Esophagus squamous epithelium (tissue), 4 donors: Measurements from ENCODE around the gene MYH14.

ENCODE experiments used
- POLR2A ChIP-seq, 4 donors: fragments of 450-650 bp; IDR thresholded peaks; one replicate each; pipeline ENCODE4 v1.6.1; 2017; ENCODE audit warnings: antibody characterized with exemption in 4 of 4, mild to moderate bottlenecking in 4 of 4, moderate library complexity in 3 of 4
- TF ChIP-seq, protein P1 (sequence below), 6 experiments: fragments of 450-650 bp in 4 of 6; fragments of 200-600 bp in 2 of 6; sonication (generic) in 2 of 6; IDR thresholded peaks; one replicate each; pipeline ENCODE4 v1.5.1; 2016 to 2019; ENCODE audit warnings: antibody characterized with exemption in 6 of 6, mild to moderate bottlenecking in 4 of 6, moderate library complexity in 4 of 6

DNA sequence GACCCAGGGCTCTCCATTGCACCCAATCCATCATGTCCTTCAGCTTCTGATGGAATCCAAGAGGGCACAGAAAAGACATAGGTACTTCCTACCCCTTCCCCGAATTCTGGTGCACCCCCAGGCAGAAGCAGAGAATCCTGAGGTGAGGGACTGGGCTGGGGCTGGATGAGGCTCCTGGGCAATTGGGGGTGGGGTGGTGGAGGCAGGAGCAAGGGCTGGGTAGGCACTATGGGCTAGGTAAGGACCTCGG lies 128.5 kb downstream of the MYH14 start:
- TF ChIP-seq POLR2A (IDR thresholded peaks at IDR 0.05), result no peak
- TF ChIP-seq, protein P1, sequence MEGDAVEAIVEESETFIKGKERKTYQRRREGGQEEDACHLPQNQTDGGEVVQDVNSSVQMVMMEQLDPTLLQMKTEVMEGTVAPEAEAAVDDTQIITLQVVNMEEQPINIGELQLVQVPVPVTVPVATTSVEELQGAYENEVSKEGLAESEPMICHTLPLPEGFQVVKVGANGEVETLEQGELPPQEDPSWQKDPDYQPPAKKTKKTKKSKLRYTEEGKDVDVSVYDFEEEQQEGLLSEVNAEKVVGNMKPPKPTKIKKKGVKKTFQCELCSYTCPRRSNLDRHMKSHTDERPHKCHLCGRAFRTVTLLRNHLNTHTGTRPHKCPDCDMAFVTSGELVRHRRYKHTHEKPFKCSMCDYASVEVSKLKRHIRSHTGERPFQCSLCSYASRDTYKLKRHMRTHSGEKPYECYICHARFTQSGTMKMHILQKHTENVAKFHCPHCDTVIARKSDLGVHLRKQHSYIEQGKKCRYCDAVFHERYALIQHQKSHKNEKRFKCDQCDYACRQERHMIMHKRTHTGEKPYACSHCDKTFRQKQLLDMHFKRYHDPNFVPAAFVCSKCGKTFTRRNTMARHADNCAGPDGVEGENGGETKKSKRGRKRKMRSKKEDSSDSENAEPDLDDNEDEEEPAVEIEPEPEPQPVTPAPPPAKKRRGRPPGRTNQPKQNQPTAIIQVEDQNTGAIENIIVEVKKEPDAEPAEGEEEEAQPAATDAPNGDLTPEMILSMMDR (IDR thresholded peaks at IDR 0.05), result no peak
